OCI-LY3 (cell line): ENCODE measurements around the gene CCL21.

Experiments
- H2AFZ ChIP-seq: fragments of 200-600, 300-600 bp; shearing (Covaris generic); 2 replicates; pipeline ENCODE4 v1.6.0; 2014; ENCODE audit warnings: antibody characterized with exemption, low read depth, low read length
- H3K27ac ChIP-seq: fragments of 200-600, 300-600 bp; sonication (generic); 2 replicates; pipeline ENCODE4 v1.5.1; 2014; ENCODE audit warnings: mild to moderate bottlenecking, low read length, moderate library complexity, mixed read lengths
- H3K27me3 ChIP-seq: fragments of 200-600, 300-600 bp; sonication (generic); 2 replicates; pipeline ENCODE4 v1.6.1; 2014; ENCODE audit warnings: low read depth, low read length, mixed read lengths
- H3K36me3 ChIP-seq: fragments of 200-600, 300-600 bp; sonication (generic); replicated peaks from 2 replicates; pipeline ENCODE3; 2014; ENCODE audit warnings: low read depth, low read length, mixed read lengths
- H3K4me1 ChIP-seq: fragments of 300-600, 200-600 bp; sonication (generic); 2 replicates; pipeline ENCODE4 v1.6.1; 2014; ENCODE audit warnings: low read length, mixed read lengths
- H3K4me2 ChIP-seq: fragments of 200-600, 300-600 bp; sonication (generic); 2 replicates; pipeline ENCODE4 v1.6.1; 2014; ENCODE audit warnings: low read length, mixed read lengths
- H3K4me3 ChIP-seq: fragments of 300-600, 200-600 bp; sonication (generic); 2 replicates; pipeline ENCODE4 v1.5.1; 2014; ENCODE audit warnings: antibody characterized with exemption, mild to moderate bottlenecking, low read length, moderate library complexity
- H3K79me2 ChIP-seq: fragments of 300-600, 200-600 bp; shearing (Covaris generic); 2 replicates; pipeline ENCODE4 v1.6.1; 2014; ENCODE audit warnings: mild to moderate bottlenecking, low read length, mixed read lengths
- H3K9ac ChIP-seq: fragments of 300-600, 200-600 bp; shearing (Covaris generic); 2 replicates; pipeline ENCODE4 v1.6.0; 2014; ENCODE audit warnings: mild to moderate bottlenecking, low read length, moderate library complexity
- H3K9me3 ChIP-seq: fragments of 200-600, 300-600 bp; shearing (Covaris generic); 2 replicates; pipeline ENCODE4 v1.6.1; 2014; ENCODE audit warnings: low read length, mixed read lengths; ENCODE audit not compliant: insufficient read depth
- H4K20me1 ChIP-seq: fragments of 200-600, 300-600 bp; sonication (generic); 2 replicates; pipeline ENCODE4 v1.6.1; 2016; ENCODE audit warnings: low read length, mixed read lengths; ENCODE audit not compliant: insufficient read depth
- CTCF ChIP-seq: fragments of 200-600, 300-600 bp; sonication (generic); IDR thresholded peaks from 2 replicates; pipeline ENCODE4 v1.5.1; 2014; ENCODE audit warnings: antibody characterized with exemption, low read length, low read depth
- EZH2phosphoT487 ChIP-seq: fragments of 200-600 bp; shearing (Covaris generic); IDR thresholded peaks from 2 replicates; pipeline ENCODE4 v1.6.1; 2018; ENCODE audit warnings: antibody characterized with exemption, mixed run types, low read depth

Gene CCL21

GRCh38 chr9:34737677-34738260, 27.8 kb upstream of the CCL21 start:
- H4K20me1 ChIP-seq = no peaks in the 10 kb centered on the region
- H3K4me3 ChIP-seq = no peak overlapping the region
- no peak for TF ChIP-seq CTCF
- TF ChIP-seq EZH2phosphoT487 = no peak
- no peak overlapping the region for H3K4me2 ChIP-seq
- H3K27ac ChIP-seq = no peak overlapping the region
- H3K27me3 ChIP-seq = peaks cover 2% of the 10 kb centered on the region; the same call in 1 of the 2 replicates
- H3K36me3 ChIP-seq = no peaks in the 10 kb centered on the region
- H3K9me3 ChIP-seq = no peaks in the 10 kb centered on the region
- no peaks in the 10 kb centered on the region for H3K79me2 ChIP-seq
- no peak overlapping the region for H2AFZ ChIP-seq
- H3K4me1 ChIP-seq = peaks cover 11% of the 10 kb centered on the region; the same call in 1 of the 2 replicates
- H3K9ac ChIP-seq = no peak overlapping the region

- H3K27ac ChIP-seq = no peak overlapping the region
- no peak overlapping the region for H3K4me3 ChIP-seq
- TF ChIP-seq CTCF (no peak), EZH2phosphoT487 (no peak)
- H3K9ac ChIP-seq = no peak overlapping the region
- H3K36me3 ChIP-seq = no peaks in the 10 kb centered on the region
- peaks cover 2% of the 10 kb centered on the region; the same call in 1 of the 2 replicates for H3K27me3 ChIP-seq
- no peaks in the 10 kb centered on the region for H4K20me1 ChIP-seq
- no peak overlapping the region for H3K4me2 ChIP-seq
- no peaks in the 10 kb centered on the region for H3K79me2 ChIP-seq
- H2AFZ ChIP-seq = no peak overlapping the region
- no peaks in the 10 kb centered on the region for H3K9me3 ChIP-seq
- H3K4me1 ChIP-seq = peaks cover 11% of the 10 kb centered on the region; the same call in 1 of the 2 replicates
Observed at GRCh38 chr9:34734720-34735119, 24.8 kb upstream of the CCL21 start.

- no peaks in the 10 kb centered on the region for H3K79me2 ChIP-seq
- H3K4me1 ChIP-seq = peaks cover 11% of the 10 kb centered on the region; the same call in 1 of the 2 replicates
- no peak overlapping the region for H3K4me2 ChIP-seq
- H2AFZ ChIP-seq = no peak overlapping the region
- H3K9ac ChIP-seq = no peak overlapping the region
- no peak overlapping the region for H3K27ac ChIP-seq
- TF ChIP-seq EZH2phosphoT487 = no peak
- TF ChIP-seq CTCF = no peak
- no peak overlapping the region for H3K4me3 ChIP-seq
- no peaks in the 10 kb centered on the region for H3K36me3 ChIP-seq
- H3K27me3 ChIP-seq = peaks cover 6% of the 10 kb centered on the region; the same call in 1 of the 2 replicates
- H3K9me3 ChIP-seq = no peaks in the 10 kb centered on the region
- H4K20me1 ChIP-seq = no peaks in the 10 kb centered on the region
Observed at GRCh38 chr9:34732886-34733285, 22.9 kb upstream of the CCL21 start.

GRCh38 chr9:34732478-34732877, 22.5 kb upstream of the CCL21 start:
- Histone ChIP-seq H3K9me3 (no peaks in the 10 kb centered on the region), H3K79me2 (no peaks in the 10 kb centered on the region), H3K4me1 (peaks cover 9% of the 10 kb centered on the region; the same call in 1 of the 2 replicates), H3K4me2 (no peak overlapping the region), H3K9ac (no peak overlapping the region), H2AFZ (no peak overlapping the region), H3K27ac (no peak overlapping the region), H3K27me3 (peaks cover 4% of the 10 kb centered on the region; the same call in 1 of the 2 replicates), H3K4me3 (no peak overlapping the region), H3K36me3 (no peaks in the 10 kb centered on the region), H4K20me1 (no peaks in the 10 kb centered on the region)
- TF ChIP-seq CTCF (no peak), EZH2phosphoT487 (no peak)
